DND-41 (cell line): Measurements from ENCODE around the gene SND1.

Source experiments
- ATAC-seq: fragments of 200-7000 bp; cut with Tn5 transposase; 3 replicates; pipeline ENCODE4 v1.9.1; 2021; ENCODE audit warnings: low read depth; ENCODE audit not compliant: insufficient read depth
- DNase-seq: peaks from one replicate; pipeline ENCODE4 v3.0.0-alpha.2; 2020
- H2AFZ ChIP-seq: 2 replicates; pipeline ENCODE4 v1.6.0; 2012; ENCODE audit warnings: low read depth, low read length
- H3K27ac ChIP-seq: 2 replicates; pipeline ENCODE4 v1.5.1; 2012; ENCODE audit warnings: low read length, inconsistent platforms
- H3K27me3 ChIP-seq: fragments of 200-600 bp; sonication (generic); 2 replicates; pipeline ENCODE4 v1.6.0; 2012; ENCODE audit warnings: low read length, mild to moderate bottlenecking, inconsistent platforms; ENCODE audit not compliant: insufficient read depth, poor library complexity
- H3K36me3 ChIP-seq: 2 replicates; pipeline ENCODE4 v1.5.1; 2012; ENCODE audit warnings: low read length, inconsistent platforms; ENCODE audit not compliant: insufficient read depth
- H3K4me1 ChIP-seq: 2 replicates; pipeline ENCODE4 v1.5.1; 2012; ENCODE audit warnings: mild to moderate bottlenecking, low read length; ENCODE audit not compliant: insufficient read depth
- H3K4me2 ChIP-seq: 2 replicates; pipeline ENCODE4 v1.6.0; 2012; ENCODE audit warnings: mild to moderate bottlenecking, moderate library complexity, low read length, inconsistent platforms; ENCODE audit not compliant: insufficient read depth
- H3K4me3 ChIP-seq, 2 experiments: fragments of 200-600 bp in 1 of 2; shearing (Covaris generic) in 1 of 2; 2 replicates each; pipeline ENCODE4 v1.5.1; 2012 to 2016; ENCODE audit warnings: inconsistent platforms in 2 of 2, low read length in 2 of 2, mild to moderate bottlenecking in 2 of 2, low read depth in 1 of 2, moderate library complexity in 1 of 2
- H3K79me2 ChIP-seq: 2 replicates; pipeline ENCODE4 v1.6.0; 2012; ENCODE audit warnings: low read length, inconsistent platforms; ENCODE audit not compliant: insufficient read depth
- H3K9ac ChIP-seq: 2 replicates; pipeline ENCODE4 v1.6.0; 2012; ENCODE audit warnings: low read depth, mild to moderate bottlenecking, inconsistent platforms, low read length, moderate library complexity
- H3K9me3 ChIP-seq: 2 replicates; pipeline ENCODE4 v1.5.1; 2012; ENCODE audit warnings: low read length, moderate library complexity, mild to moderate bottlenecking, inconsistent platforms; ENCODE audit not compliant: insufficient read depth, severe bottlenecking
- H4K20me1 ChIP-seq: 2 replicates; pipeline ENCODE4 v1.6.0; 2012; ENCODE audit warnings: low read length; ENCODE audit not compliant: insufficient read depth
- EZH2 ChIP-seq: IDR thresholded peaks from 3 replicates; pipeline ENCODE4 v1.6.1; 2012; ENCODE audit warnings: borderline replicate concordance, low read depth, mild to moderate bottlenecking, moderate library complexity, low read length, inconsistent platforms; ENCODE audit not compliant: severe bottlenecking
- TF ChIP-seq, protein P1 (sequence below): IDR thresholded peaks from 2 replicates; pipeline ENCODE4 v1.5.1; 2012; ENCODE audit warnings: borderline replicate concordance, low read length, moderate library complexity, mild to moderate bottlenecking; ENCODE audit not compliant: poor library complexity, severe bottlenecking; ENCODE audit errors: extremely low read depth

SND1 gene

DNA sequence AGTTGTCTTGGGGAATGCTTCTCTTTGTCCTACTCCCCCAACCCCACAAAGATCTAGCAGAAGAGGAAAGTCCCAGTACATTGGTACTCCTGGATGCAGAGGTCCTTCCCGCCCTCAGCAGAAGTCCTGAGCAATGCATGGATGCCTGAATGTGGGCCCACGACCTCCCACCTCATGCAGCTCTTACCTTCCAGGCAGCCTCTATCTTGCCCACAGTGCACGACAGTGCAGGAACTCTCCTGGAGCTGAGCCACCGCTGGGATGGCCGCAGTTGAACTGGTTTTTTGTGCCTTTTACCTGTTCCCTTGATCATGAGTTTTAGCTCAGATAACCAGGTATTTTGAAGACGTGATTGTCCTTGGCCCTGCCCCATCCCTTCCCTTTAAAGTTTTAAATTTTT, 341.3 kb downstream of the SND1 start:
- H3K9me3 ChIP-seq, result no peaks in the 10 kb centered on the region
- no peak for TF ChIP-seq EZH2
- TF ChIP-seq, protein P1, sequence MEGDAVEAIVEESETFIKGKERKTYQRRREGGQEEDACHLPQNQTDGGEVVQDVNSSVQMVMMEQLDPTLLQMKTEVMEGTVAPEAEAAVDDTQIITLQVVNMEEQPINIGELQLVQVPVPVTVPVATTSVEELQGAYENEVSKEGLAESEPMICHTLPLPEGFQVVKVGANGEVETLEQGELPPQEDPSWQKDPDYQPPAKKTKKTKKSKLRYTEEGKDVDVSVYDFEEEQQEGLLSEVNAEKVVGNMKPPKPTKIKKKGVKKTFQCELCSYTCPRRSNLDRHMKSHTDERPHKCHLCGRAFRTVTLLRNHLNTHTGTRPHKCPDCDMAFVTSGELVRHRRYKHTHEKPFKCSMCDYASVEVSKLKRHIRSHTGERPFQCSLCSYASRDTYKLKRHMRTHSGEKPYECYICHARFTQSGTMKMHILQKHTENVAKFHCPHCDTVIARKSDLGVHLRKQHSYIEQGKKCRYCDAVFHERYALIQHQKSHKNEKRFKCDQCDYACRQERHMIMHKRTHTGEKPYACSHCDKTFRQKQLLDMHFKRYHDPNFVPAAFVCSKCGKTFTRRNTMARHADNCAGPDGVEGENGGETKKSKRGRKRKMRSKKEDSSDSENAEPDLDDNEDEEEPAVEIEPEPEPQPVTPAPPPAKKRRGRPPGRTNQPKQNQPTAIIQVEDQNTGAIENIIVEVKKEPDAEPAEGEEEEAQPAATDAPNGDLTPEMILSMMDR, result no peak
- no peak overlapping the region for H3K9ac ChIP-seq
- no peak for ATAC-seq
- H3K4me1 ChIP-seq, result no peaks in the 10 kb centered on the region
- no peak overlapping the region for H3K4me3 ChIP-seq
- peaks cover 51% of the 10 kb centered on the region for H3K36me3 ChIP-seq
- no peaks in the 10 kb centered on the region for H3K27me3 ChIP-seq
- no peak for DNase-seq
- H3K27ac ChIP-seq, result no peak overlapping the region
- no peak overlapping the region for H2AFZ ChIP-seq
- peaks cover 5% of the 10 kb centered on the region; the same call in 1 of the 2 replicates for H4K20me1 ChIP-seq
- no peaks in the 10 kb centered on the region for H3K79me2 ChIP-seq
- H3K4me2 ChIP-seq, result no peak overlapping the region

DNA sequence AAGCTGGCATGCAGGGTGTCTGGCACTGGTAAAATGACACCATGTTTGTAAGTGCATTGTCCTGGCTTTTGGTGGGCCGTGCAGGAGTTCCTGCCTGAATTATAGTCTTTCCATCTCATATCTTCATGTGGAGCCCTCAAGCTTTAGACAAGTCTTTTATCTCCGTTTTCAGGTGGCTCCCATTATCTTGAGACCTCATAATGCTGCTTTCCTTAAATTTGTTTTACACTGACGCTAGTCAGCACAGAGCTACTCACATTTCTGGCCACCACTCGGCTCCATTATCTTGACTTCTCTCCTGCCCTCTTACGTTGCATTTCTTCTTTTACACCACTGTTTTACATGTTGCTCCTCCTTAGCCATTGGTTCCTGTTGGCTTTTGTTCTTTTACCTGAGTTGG, 342.0 kb downstream of the SND1 start:
- peaks cover 5% of the 10 kb centered on the region; the same call in 1 of the 2 replicates for H4K20me1 ChIP-seq
- no peak overlapping the region for H3K4me2 ChIP-seq
- H3K27me3 ChIP-seq, result no peaks in the 10 kb centered on the region
- H3K9ac ChIP-seq, result no peak overlapping the region
- ATAC-seq, result no peak
- no peaks in the 10 kb centered on the region for H3K79me2 ChIP-seq
- no peaks in the 10 kb centered on the region for H3K9me3 ChIP-seq
- no peak for DNase-seq
- no peak for TF ChIP-seq EZH2
- TF ChIP-seq, protein P1, result no peak
- H2AFZ ChIP-seq, result no peak overlapping the region
- no peak overlapping the region for H3K4me3 ChIP-seq
- H3K36me3 ChIP-seq, result peaks cover 51% of the 10 kb centered on the region
- no peaks in the 10 kb centered on the region for H3K4me1 ChIP-seq
- no peak overlapping the region for H3K27ac ChIP-seq

DNA sequence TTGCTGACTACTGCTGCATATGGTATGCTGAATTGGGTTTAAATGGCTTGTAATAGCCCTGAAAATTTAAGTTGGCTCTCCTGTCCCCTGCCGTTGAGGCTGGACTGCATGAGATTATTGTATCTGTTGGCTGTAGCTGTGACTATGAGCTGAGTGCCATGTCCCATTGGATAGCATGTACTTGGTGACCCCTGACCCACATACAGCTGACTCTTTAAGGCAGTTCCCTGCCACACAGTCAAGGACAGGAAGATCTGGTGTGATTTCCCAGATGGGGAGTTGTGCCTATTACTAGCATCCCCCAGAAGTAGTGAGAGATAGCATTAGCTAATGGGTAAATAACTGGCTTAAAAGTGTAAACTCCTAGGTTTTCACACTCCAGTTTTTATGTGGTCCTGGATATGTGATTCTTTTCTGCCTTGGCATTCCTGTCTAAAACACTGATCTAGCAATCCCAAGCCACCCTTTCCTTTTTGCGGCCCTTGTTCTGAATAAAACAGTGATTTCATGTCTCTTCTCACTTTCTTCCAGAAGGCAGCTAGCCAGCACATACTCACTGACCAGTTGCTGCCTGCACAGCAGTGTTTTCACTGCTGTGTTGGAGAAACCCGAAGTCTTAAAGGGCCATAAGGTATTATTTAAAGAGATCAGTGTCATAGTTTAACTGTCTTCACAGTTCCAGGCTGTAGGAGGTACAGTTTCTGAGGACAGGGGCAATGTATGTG, 343.3 kb downstream of the SND1 start:
- Histone ChIP-seq H3K4me2 (no peak overlapping the region), H3K9ac (no peak overlapping the region), H3K4me3 (no peak overlapping the region), H4K20me1 (peaks cover 5% of the 10 kb centered on the region; the same call in 1 of the 2 replicates), H3K36me3 (peaks cover 51% of the 10 kb centered on the region), H3K79me2 (no peaks in the 10 kb centered on the region), H2AFZ (no peak overlapping the region), H3K4me1 (no peaks in the 10 kb centered on the region), H3K27me3 (no peaks in the 10 kb centered on the region), H3K27ac (no peak overlapping the region), H3K9me3 (no peaks in the 10 kb centered on the region)
- ATAC-seq (no peak), DNase-seq (no peak)
- no peak for TF ChIP-seq EZH2
- TF ChIP-seq, protein P1, result no peak
